ENCODE data around the gene SDR42E1.
A peak's percentile ranks its signal among the peaks of the same experiment; 100 is the strongest.

SDR42E1 gene

GRCh38 chr16:82046941-82047340 lies 35.7 kb upstream of the SDR42E1 start:
- in situ Hi-C loops (cut with HindIII; ENCODE audit: low sequenced_read_pairs), result loop anchor here (25.0 kb wide), 1 partner anchor 590 kb away; the partner anchor contains the start of gene CDH13
- no peak overlapping the region for H3K4me3 ChIP-seq (ENCODE audit: low read depth, low read length)
- no peak for DNase-seq (ENCODE audit: low read depth)
- TF ChIP-seq, protein P1, sequence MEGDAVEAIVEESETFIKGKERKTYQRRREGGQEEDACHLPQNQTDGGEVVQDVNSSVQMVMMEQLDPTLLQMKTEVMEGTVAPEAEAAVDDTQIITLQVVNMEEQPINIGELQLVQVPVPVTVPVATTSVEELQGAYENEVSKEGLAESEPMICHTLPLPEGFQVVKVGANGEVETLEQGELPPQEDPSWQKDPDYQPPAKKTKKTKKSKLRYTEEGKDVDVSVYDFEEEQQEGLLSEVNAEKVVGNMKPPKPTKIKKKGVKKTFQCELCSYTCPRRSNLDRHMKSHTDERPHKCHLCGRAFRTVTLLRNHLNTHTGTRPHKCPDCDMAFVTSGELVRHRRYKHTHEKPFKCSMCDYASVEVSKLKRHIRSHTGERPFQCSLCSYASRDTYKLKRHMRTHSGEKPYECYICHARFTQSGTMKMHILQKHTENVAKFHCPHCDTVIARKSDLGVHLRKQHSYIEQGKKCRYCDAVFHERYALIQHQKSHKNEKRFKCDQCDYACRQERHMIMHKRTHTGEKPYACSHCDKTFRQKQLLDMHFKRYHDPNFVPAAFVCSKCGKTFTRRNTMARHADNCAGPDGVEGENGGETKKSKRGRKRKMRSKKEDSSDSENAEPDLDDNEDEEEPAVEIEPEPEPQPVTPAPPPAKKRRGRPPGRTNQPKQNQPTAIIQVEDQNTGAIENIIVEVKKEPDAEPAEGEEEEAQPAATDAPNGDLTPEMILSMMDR (IDR thresholded peaks at IDR 0.05; ENCODE audit: low read depth, low read length, missing control alignments), result no peak

GRCh38 chr16:82046541-82046940 lies 35.3 kb upstream of the SDR42E1 start:
- TF ChIP-seq, protein P1 (IDR thresholded peaks at IDR 0.05; ENCODE audit: low read depth, low read length, missing control alignments), result no peak
- no peak overlapping the region for H3K4me3 ChIP-seq (ENCODE audit: low read depth, low read length)
- in situ Hi-C loops (cut with HindIII; ENCODE audit: low sequenced_read_pairs), result loop anchor here (25.0 kb wide), 1 partner anchor 591 kb away; the partner anchor contains the start of gene CDH13
- no peak for DNase-seq (ENCODE audit: low read depth)

- TF ChIP-seq, protein P1 (IDR thresholded peaks at IDR 0.05; ENCODE audit: low read depth, low read length, missing control alignments), result no peak
- DNase-seq (ENCODE audit: low read depth), result no peak
- in situ Hi-C loops (cut with HindIII; ENCODE audit: low sequenced_read_pairs), result loop anchor here (25.0 kb wide), 1 partner anchor 592 kb away; the partner anchor contains the start of gene CDH13
- H3K4me3 ChIP-seq (ENCODE audit: low read depth, low read length), result no peak overlapping the region
Measured at GRCh38 chr16:82045465-82045864, 34.2 kb upstream of the SDR42E1 start.

- TF ChIP-seq, protein P1 (IDR thresholded peaks at IDR 0.05; ENCODE audit: low read depth, low read length, missing control alignments), result no peak
- H3K4me3 ChIP-seq (ENCODE audit: low read depth, low read length), result no peak overlapping the region
- in situ Hi-C loops (cut with HindIII; ENCODE audit: low sequenced_read_pairs), result loop anchor here (25.0 kb wide), 1 partner anchor 593 kb away; the partner anchor contains the start of gene CDH13
- DNase-seq (ENCODE audit: low read depth), result no peak
Measured at GRCh38 chr16:82044585-82044911, 33.3 kb upstream of the SDR42E1 start.

GRCh38 chr16:82043680-82044584 lies 32.7 kb upstream of the SDR42E1 start:
- DNase-seq (ENCODE audit: low read depth), result peak; percentile 99
- no peak overlapping the region for H3K4me3 ChIP-seq (ENCODE audit: low read depth, low read length)
- in situ Hi-C loops (cut with HindIII; ENCODE audit: low sequenced_read_pairs), result loop anchor here (25.0 kb wide), 1 partner anchor 593 kb away; the partner anchor contains the start of gene CDH13
- TF ChIP-seq, protein P1 (IDR thresholded peaks at IDR 0.05; ENCODE audit: low read depth, low read length, missing control alignments), result no peak

DNA sequence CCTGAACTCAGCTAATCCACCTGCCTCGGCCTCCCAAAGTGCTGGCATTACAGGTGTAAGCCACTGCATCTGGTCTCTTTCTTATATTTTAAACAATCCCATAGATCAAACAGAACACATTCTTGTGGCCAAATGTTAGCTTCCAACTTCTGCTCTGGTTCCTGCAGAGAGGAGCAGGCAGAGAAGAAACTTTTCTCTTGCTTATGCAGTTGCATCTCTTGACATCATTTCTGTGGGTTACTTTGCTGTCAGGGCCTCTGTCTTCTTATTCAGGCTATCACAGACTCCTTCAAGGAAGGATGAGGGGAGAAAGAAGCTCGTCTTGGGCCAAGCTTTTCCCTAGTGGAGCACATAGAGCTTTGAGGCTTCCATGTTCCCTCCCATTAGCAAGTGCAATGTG lies 31.6 kb upstream of the SDR42E1 start:
- peak; percentile 40 for DNase-seq (ENCODE audit: low read depth)
- TF ChIP-seq, protein P1 (IDR thresholded peaks at IDR 0.05; ENCODE audit: low read depth, low read length, missing control alignments), result no peak
- H3K4me3 ChIP-seq (ENCODE audit: low read depth, low read length), result no peak overlapping the region
- in situ Hi-C loops (cut with HindIII; ENCODE audit: low sequenced_read_pairs), result loop anchor here (25.0 kb wide), 1 partner anchor 594 kb away; the partner anchor contains the start of gene CDH13

Data from astrocyte of the cerebellum (primary cell).